Liver (tissue), 3 donors: ENCODE measurements around the gene CACHD1.

Experiments
- TAF1 ChIP-seq: conservative IDR thresholded peaks from 2 replicates; pipeline ENCODE4 v1.6.1; 2016; ENCODE audit warnings: antibody characterized with exemption, mild to moderate bottlenecking
- YY1 ChIP-seq: IDR thresholded peaks from 2 replicates; pipeline ENCODE4 v1.6.1; 2016; ENCODE audit warnings: antibody characterized with exemption, mild to moderate bottlenecking
- ZBTB33 ChIP-seq: IDR thresholded peaks from 2 replicates; pipeline ENCODE4 v1.6.1; 2016; ENCODE audit warnings: antibody characterized with exemption
- TF ChIP-seq, protein P1 (sequence below): fragments of 150-350 bp; IDR thresholded peaks from 2 replicates; pipeline ENCODE4 v1.5.1; 2017; ENCODE audit warnings: improper control_type of control experiment, low read depth, low read length; ENCODE audit not compliant: missing input control
- donor health status: healthy.
- donor health status: healthy.

GRCh38 chr1:64550510-64550909, 80.6 kb downstream of the CACHD1 start:
- TF ChIP-seq, protein P1, sequence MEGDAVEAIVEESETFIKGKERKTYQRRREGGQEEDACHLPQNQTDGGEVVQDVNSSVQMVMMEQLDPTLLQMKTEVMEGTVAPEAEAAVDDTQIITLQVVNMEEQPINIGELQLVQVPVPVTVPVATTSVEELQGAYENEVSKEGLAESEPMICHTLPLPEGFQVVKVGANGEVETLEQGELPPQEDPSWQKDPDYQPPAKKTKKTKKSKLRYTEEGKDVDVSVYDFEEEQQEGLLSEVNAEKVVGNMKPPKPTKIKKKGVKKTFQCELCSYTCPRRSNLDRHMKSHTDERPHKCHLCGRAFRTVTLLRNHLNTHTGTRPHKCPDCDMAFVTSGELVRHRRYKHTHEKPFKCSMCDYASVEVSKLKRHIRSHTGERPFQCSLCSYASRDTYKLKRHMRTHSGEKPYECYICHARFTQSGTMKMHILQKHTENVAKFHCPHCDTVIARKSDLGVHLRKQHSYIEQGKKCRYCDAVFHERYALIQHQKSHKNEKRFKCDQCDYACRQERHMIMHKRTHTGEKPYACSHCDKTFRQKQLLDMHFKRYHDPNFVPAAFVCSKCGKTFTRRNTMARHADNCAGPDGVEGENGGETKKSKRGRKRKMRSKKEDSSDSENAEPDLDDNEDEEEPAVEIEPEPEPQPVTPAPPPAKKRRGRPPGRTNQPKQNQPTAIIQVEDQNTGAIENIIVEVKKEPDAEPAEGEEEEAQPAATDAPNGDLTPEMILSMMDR, result no peak
- TF ChIP-seq TAF1, result no peak
- TF ChIP-seq YY1, result no peak
- TF ChIP-seq ZBTB33, result no peak
